Breast epithelium (tissue), 3 donors: ENCODE measurements around the gene TYMS.

Experiments used
- CTCF ChIP-seq, 3 donors: fragments of 450-650 bp; IDR thresholded peaks; one replicate each; pipeline ENCODE4 v1.5.1; 2016 to 2017; ENCODE audit warnings: antibody characterized with exemption in 3 of 3, mild to moderate bottlenecking in 3 of 3, moderate library complexity in 3 of 3
- POLR2A ChIP-seq: fragments of 450-650 bp; IDR thresholded peaks from one replicate; pipeline ENCODE4 v1.6.1; 2016; ENCODE audit warnings: antibody characterized with exemption, mild to moderate bottlenecking, moderate library complexity
- POLR2AphosphoS5 ChIP-seq, 3 donors: sonication (generic); formaldehyde crosslinking; IDR thresholded peaks; one replicate each; pipeline ENCODE4 v1.6.1; 2017; ENCODE audit warnings: antibody characterized with exemption in 3 of 3

GRCh38 chr18:653512-653911 lies 3.9 kb upstream of the TYMS start:
- no peak for TF ChIP-seq POLR2A
- TF ChIP-seq CTCF (IDR thresholded peaks at IDR 0.05) = no peak
- TF ChIP-seq POLR2AphosphoS5 (IDR thresholded peaks at IDR 0.05) = no peak
